HG03354 (cell line): ENCODE data around the gene MYH11.
"Not testable (repeated sequence)": the region's sequence is repeated elsewhere in the genome, so short reads cannot be mapped to it uniquely, and the experiment has no call there.

Experiments used
- ATAC-seq: cut with Tn5 transposase; IDR thresholded peaks from one replicate; pipeline ENCODE4 v1.9.1; 2021; ENCODE audit warnings: mild to moderate bottlenecking; ENCODE audit not compliant: unreplicated experiment, poor library complexity, severe bottlenecking

Gene MYH11

DNA sequence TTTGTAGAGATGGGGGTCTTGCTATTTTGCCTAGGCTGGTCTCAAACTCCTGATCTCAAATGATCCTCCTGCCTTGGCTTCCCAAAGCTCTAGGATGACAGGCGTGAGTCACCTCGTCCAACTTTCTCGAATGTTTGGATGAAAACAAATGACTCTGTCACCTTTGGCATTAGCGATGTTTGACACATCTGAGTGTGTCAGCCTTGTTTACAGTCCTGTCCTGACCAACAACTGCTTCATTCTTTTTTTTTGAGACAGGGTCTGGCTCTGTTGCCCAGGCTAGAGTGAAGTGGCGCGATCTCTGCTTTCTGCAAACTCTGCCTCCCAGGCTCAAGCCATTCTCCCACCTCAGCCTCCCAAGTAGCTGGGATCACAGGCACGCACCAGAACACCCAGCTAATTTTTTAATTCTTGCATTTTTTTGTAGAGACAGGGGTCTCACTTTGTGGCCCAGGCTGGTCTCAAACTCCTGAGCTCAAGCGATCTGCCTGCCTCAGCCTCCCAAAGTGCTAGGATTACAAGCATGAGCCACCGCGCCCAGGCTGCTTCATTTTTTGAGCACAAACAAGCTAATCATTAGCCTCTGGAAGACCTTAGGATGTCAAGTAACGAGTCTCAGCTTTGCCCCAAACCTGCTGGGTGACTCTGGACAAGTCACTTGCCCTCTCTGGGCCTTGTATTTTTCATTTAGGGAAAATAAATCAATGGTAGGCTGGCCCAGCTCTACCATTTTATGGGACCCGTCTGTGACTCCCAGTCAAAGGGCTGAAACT is 7.4 kb downstream of the MYH11 start:
- no peak for ATAC-seq

DNA sequence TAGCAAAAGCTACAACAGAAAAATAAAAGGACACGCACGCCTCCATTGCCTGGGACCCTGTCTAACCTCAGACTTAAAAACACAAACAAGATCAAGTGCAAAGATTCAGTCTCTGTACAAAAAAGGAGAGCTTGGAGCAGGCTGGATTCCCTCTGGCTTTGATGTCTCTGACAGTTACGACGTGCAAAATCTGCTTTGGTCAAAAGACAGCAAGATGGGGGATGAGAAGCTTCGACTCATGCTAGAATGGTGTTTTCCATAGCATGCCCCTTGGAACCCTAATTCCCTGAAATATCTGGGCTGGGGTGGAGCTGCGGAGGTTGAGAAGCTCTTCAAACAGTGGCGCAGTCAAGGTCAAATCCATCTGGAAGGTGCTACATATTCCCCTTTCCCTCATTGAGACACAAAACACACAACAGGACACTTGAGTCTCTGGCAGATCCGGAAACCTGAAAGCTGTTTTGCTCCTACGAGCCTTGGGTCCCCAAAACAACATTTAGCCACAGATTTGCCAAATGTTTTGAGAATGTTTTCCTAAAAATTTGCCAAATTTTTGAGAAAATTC is 9.1 kb downstream of the MYH11 start:
- ATAC-seq, result no peak

DNA sequence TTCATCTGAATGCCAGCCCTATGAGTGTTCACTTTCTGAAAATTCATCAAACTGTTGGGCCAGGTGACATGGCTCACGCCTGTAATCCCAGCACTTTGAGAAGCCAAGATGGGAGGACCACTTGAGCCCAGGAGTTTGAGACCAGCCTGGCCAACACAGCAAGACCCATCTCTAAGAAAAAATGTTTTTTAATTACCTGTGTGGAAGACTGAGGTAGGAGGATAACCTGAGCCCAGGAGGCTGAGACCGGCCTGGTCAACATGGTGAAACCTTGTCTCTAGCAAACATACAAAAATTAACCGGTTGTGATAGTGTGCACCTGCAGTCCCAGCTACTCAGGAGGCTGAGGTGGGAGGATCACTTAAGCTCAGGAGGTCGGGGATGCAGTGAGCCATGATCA is 10.3 kb downstream of the MYH11 start:
- ATAC-seq, result no peak

DNA sequence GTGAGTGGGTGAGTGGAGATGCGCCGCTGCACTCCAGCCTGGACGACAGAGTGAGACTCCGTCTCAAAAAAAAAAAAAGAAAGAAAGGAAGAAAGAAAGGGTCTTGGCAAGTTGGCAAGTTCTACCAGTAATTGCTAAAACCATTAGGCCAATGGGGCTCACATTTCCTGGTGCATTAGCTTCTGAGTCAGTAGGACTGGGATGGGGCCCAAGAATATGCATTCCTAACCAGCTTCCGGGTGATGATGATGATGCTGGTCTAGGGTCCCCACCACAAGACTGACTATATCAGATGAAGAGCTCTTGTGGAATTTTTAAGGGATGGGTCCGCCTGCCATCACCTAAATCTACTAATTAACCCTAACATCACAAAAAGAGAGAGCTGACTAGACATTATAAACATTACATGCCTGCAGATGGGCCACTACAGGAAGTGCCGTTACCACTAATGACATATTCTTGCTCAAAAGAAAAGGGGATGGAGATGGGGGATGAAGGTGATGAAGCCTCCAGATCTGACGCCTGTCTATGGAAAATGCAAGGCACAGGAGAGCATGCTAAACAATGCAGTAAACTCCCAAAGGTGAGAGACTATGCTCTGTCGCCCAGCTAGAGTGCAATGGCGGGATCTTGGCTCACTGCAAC is 13.1 kb downstream of the MYH11 start:
- ATAC-seq, result no peak

DNA sequence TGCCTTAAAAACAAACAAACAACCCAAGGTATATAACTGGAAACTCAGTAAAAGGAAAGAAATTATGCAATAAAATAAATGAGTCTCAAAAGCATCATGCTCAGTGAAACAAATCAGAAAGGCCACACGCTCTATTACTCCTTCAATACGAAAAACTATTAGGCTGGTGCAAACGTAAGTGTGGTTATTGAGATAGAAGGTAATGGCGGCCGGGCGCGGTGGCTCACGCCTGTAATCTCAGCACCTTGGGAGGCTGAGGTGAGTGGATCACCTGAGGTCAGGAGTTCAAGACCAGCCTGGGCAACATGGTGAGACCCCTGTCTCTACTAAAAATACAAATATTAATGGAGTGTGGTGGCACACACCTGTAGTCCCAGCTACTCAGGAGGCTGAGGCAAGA is 17.6 kb downstream of the MYH11 start:
- ATAC-seq, result not testable (repeated sequence)

DNA sequence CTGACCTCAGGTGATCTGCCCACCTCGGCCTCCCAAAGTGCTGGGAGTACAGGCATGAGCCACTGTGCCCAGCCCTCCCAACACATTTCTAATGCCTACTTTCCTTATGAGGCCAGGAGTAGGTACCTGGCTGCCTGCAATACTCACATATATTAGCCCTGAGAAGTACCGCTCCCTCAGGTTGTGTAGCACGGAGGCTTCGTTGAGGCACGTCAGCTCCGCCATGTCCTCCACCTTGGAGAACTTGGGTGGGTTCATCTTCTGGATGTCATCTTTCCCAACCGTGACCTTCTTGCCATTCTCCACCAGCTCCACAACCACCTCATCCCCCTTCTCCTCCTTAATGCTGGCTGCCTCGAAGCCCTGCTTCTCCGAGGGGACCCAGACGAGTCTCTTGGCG is 19.1 kb downstream of the MYH11 start:
- ATAC-seq, result no peak

DNA sequence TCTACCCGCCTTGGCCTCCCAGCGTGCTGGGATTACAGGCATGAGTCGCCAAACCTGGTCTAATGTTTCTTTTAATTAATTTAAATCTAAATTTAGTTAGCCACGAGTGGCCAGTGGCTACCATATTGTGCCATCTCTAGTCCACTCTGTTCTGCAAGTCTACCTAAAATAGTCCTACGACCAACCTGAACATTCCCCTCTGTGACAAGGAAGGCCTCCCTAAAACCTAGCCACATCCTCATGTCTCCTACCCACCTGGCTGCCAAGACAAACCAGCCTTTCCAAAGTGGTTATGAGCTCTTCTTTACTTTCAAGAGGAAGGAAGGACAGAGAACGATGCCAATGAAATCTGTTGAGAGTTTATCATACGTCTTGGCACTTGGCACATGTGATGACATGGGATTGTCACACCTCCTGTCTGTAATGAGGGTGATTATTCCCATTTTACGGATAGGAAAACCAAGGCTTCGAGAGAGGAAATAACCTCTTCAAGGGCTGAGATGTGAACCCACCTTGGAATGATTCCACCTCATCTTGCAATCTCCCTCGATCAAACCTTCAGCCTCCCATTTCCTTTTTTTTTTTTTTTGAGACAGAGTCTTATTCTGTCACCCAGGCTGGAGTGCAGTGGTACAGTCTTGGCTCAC is 19.7 kb downstream of the MYH11 start:
- ATAC-seq, result no peak

DNA sequence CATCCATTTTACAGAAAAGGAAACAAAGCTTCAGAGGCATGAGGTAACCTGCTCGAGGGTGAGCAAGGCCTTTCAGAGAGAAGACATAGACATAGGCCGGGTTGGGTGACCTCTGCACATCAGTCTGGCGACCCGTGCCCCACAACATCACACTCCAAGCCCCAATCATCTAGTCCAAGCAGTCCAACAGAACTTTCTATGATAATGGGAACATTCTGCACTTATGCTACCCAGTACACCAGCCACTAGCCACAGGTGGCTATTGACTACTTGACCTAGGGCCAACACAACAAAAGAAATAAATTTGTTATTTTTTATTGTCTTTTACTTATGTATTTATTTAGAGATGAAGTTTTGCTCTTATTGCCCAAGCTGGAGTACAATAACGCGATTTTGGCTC is 20.8 kb downstream of the MYH11 start:
- ATAC-seq, result no peak

DNA sequence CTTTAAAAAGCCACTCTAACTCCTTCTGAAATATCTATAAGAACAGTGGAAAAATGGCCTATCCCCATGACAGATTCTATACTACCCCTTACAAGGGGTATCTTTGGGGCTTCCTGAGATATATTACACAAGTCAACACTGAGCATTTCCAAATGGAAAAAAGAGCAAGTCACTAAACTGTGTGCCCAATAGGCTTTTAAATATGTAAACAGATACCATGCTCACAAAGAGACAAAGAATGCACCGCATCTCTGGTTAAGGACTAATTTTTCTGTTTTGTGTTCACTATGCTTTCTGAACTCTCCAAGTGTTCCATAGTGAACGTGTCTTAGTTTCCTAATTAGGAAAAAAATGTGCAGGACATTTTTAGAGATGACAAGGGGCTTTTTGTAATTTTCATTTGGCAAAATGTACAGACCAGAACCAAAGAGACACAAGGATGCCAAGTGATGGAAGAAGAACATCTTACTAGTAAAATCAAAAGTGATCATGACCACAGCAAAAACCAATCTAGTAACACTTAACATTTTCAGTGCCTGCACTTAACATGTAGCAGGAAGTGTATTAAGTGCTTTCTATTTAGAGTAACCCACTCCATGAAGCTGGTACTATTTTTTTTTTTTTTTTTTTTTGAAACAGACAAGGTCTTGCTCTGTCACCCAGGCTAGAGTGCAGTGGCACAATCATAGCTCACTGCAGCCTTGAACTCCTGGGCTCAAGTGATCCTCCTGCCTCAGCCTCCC is 21.5 kb downstream of the MYH11 start:
- no peak for ATAC-seq

DNA sequence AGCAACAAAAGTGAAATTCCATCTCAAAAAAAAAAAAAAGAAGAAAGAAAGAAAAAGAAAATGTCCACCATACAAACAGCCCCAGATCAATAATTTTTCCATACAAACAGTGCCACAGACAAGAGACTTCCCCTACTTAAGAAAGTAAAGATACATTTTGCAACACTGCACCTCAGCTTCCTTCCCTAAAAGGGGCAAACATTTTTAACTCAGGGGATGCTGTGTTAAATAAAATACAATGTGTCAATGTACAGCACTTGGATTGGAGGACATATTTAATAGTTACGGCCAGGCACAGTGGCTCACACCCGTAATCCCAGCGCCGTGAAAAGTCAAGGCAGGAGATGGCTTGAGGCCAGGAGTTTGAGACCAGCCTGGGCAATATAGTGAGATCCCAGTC is 22.3 kb downstream of the MYH11 start:
- ATAC-seq, result no peak

DNA sequence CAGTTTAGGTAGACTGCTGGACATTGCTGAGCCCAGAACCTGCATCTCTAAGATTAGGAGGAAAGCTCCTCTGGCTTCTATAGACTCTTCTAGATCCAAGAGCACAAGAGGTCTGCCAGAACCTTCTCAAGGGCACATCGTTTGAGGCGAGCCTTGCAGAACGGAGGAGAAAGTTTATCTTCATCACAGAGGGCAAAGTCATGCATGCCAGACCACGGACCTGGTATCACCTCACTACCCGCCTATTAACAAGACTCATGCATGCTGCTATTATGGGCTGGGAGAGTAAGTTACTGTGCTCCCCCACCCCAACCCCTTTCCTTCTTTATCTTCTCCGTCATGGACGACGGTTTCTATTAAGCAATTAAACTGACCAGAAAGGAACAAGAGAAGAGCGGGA is 23.3 kb downstream of the MYH11 start:
- no peak for ATAC-seq

DNA sequence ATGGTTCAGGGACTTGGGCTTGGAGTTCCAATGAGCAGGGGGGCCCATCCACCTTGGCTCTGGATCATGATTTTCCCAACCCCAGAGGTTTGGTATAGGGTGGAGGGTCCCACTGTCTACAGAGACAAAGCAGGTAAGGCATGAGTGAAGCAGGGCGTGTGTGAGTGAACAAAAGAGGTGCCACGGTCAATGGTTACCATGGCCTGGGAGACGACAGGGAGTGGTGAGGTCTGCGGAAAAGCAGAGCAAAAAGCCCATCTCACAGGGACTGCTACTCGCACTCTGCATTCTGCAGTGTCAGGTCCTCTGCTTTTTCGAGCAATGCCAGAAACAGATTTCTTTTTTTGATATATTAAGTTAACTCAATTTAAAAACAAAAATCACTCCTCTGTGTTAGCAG is 24.6 kb downstream of the MYH11 start:
- no peak for ATAC-seq

DNA sequence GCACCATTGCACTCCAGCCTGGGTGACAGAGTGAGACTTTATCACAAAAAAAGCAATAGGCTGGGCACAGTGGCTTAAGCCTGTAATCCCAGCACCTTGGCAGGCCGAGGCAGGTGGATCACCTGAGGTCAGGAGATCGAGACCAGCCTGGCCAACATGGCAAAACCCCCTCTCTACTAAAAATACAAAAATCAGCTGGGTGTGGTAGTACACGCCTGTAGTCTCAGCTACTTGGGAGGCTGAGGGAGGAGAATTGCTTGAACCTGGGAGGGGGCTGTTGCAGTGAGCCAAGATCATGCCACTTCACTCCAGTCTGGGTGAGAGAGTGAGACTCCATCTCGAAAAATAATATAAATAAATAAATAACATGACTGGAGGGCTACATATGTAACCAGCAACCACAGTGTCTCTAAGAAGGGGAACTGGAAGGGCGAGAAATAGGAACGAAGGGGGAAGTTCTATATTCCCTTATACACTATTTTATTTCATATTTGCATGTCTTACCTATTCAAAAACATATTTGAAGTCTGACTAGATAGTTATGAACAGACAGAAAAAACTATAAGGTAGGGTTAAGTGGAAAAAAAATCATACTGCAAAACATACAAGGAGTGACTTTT is 25.9 kb downstream of the MYH11 start:
- ATAC-seq, result no peak

DNA sequence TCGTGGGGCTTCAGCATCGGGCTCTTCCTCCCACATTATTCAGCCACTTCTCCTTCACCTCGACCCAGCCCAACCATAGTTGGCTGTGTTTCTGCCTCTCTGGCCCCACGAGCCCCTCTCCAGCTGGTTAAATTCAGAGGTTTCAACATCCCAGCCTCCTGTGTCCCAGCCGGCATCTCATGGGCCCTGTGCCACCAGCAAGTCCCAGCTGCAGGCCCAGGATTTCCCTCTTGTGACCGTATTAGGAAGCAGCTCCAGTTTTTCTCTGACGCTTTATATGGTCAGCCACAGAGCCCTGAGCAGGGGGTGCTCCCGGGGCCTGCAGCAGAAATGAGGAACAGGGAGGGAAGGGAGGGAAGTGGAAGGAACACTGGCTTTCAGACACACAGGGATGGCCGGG is 27.4 kb downstream of the MYH11 start:
- no peak for ATAC-seq

DNA sequence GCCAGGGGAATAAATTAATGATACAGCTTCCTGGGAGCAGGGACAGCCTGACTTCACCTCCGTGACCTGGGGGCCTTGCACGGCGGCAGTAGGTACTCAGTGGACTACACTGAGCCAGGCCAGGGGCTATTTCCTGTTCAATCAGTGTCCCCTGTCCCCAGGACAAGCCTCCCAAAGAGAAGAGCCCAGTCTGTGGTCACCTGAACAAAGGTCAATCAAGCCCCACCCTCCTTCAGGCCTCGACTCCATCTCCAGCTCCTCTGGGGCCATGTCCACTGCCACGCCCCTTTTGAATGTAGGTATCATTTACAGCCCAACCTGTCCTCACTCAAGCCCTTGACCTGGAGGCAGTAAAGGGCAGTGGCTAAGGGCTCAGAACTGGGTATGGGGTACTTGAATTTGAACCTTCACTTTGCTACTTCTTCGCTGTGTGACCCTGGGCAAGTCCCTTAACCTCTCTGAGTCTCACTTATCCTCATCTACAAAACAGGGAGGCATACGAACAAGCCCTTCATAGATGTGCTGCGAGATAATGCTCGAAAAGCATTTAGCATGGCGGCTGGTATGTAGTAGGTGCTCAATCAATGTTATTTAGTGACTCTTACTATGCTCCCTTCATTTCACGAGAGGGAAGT is 29.0 kb downstream of the MYH11 start:
- no peak for ATAC-seq

DNA sequence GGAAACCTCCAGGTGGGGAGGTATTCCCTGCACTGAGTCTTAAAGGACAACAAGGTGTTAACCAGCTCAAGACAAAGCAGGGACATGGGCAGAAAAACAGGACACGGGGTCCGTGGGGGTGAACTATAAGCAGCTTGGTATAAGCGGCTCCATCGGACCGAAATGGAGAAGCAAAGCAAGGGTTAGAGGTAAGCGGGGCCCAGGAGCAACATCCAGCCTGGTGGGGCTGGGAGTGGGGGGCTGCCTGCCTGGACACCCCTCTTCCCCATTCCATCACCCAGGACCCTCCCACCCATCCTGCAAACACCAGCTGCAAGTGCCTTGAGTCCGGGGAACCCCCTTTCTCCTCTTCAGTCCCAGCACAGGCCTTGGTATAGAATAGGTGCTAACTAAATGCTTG is 29.5 kb downstream of the MYH11 start:
- no peak for ATAC-seq

DNA sequence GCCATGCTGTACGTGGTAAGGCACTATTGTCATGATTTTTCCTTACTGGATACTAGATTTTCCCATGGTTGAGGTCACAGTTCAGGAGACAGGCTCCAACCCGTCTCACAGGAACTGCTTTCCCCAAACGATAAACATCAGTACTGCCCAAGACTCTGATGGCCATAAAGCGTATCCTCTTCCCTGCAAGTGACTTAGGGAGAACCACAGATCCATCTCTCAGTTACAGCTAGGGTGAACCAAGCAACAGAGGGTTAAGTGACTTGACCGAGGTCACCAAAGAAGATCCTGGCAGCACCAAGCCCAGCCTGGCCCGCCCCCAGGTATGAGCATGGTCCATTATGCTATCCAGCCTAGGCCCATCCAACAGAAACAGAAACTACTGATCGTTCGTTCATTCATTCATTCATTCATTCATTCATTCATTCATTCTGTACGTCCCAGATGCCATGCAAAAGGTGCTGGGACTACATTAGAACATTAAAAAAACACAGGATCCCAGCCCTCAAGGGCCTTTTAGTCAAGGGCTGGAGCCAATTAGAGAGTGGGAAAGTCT is 31.0 kb downstream of the MYH11 start:
- no peak for ATAC-seq

DNA sequence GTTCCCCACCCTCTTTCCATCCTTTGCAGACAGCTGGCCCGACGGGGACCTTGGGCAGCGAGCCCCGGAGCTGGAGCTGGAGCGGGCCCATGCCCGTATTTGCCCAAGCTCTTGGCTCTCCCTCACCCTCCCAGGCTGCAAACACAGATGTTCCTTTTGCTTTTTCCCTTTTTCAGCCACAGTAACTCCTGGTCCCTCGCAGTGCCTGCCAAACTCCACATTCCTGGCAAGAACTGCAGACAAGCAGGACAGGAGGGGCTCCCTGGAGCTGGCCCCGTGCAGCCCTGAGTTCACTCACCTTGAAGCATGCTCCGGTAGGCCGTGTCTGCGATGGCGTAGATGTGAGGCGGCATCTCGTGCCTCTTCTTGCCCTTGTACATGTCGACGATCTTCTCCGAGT is 33.9 kb downstream of the MYH11 start:
- no peak for ATAC-seq

DNA sequence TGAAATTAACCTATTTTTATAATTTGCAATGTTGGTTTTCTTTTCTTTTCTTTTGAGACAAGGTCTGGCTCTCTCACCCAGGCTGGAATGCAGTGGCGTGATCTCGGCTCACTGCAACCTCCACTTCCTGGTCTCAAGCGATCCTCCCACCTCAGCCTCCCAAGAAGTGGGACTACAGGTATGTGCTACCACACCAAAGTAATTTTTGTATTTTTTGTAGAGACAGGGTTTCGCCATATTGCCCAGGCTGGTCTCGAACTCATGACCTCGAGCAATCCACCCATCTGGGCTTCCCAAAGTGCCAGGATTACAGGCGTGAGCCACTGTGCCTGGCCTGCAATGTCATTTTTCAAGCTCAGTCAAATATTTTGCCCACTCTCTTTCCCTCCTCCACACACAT is 36.0 kb downstream of the MYH11 start:
- no peak for ATAC-seq
